ENCODE measurements around the gene RSPH6A. TPM values are rescaled to one million over a fixed set of nuclear protein-coding genes. Genes with fewer than 3 reads are reported as not detected.

The RSPH6A gene
- total and polyA plus RNA-seq, 2 of the 13 experiments (the other 11 are each of a cell fraction or from before 2014, with no cell fraction given) = 0.07 TPM; not detected in 1

GRCh38 chr19:45768984-45769782, 45.9 kb downstream of the RSPH6A start, which contains the start of gene SIX5 (continued):
- TF ChIP-seq ZNF703 (CRISPR knock-in tag; IDR thresholded peaks at IDR 0.05; ENCODE audit: borderline replicate concordance) (no peak), RARG (CRISPR knock-in tag; IDR thresholded peaks at IDR 0.05; ENCODE audit: low read depth) (no peak), MBNL3 (CRISPR knock-in tag; conservative IDR thresholded peaks at IDR 0.05) (no peak), ESRRA (CRISPR knock-in tag; IDR thresholded peaks at IDR 0.05; ENCODE audit: low read depth) (no peak; the same call in 1 of the 2 replicates), ZNF282 (IDR thresholded peaks at IDR 0.05; ENCODE audit: partially characterized antibody) (no peak), GPBP1L1 (CRISPR knock-in tag; IDR thresholded peaks at IDR 0.05) (no peak)
- TF ChIP-seq, protein P1, sequence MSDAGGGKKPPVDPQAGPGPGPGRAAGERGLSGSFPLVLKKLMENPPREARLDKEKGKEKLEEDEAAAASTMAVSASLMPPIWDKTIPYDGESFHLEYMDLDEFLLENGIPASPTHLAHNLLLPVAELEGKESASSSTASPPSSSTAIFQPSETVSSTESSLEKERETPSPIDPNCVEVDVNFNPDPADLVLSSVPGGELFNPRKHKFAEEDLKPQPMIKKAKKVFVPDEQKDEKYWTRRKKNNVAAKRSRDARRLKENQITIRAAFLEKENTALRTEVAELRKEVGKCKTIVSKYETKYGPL (CRISPR knock-in tag; IDR thresholded peaks at IDR 0.05) = peak; percentile 38; the same call in 1 of the 2 replicates
- TF ChIP-seq, protein P2, sequence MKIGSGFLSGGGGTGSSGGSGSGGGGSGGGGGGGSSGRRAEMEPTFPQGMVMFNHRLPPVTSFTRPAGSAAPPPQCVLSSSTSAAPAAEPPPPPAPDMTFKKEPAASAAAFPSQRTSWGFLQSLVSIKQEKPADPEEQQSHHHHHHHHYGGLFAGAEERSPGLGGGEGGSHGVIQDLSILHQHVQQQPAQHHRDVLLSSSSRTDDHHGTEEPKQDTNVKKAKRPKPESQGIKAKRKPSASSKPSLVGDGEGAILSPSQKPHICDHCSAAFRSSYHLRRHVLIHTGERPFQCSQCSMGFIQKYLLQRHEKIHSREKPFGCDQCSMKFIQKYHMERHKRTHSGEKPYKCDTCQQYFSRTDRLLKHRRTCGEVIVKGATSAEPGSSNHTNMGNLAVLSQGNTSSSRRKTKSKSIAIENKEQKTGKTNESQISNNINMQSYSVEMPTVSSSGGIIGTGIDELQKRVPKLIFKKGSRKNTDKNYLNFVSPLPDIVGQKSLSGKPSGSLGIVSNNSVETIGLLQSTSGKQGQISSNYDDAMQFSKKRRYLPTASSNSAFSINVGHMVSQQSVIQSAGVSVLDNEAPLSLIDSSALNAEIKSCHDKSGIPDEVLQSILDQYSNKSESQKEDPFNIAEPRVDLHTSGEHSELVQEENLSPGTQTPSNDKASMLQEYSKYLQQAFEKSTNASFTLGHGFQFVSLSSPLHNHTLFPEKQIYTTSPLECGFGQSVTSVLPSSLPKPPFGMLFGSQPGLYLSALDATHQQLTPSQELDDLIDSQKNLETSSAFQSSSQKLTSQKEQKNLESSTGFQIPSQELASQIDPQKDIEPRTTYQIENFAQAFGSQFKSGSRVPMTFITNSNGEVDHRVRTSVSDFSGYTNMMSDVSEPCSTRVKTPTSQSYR (CRISPR knock-in tag; IDR thresholded peaks at IDR 0.05; ENCODE audit: borderline replicate concordance) = peak; percentile 91
- TF ChIP-seq, protein P3, sequence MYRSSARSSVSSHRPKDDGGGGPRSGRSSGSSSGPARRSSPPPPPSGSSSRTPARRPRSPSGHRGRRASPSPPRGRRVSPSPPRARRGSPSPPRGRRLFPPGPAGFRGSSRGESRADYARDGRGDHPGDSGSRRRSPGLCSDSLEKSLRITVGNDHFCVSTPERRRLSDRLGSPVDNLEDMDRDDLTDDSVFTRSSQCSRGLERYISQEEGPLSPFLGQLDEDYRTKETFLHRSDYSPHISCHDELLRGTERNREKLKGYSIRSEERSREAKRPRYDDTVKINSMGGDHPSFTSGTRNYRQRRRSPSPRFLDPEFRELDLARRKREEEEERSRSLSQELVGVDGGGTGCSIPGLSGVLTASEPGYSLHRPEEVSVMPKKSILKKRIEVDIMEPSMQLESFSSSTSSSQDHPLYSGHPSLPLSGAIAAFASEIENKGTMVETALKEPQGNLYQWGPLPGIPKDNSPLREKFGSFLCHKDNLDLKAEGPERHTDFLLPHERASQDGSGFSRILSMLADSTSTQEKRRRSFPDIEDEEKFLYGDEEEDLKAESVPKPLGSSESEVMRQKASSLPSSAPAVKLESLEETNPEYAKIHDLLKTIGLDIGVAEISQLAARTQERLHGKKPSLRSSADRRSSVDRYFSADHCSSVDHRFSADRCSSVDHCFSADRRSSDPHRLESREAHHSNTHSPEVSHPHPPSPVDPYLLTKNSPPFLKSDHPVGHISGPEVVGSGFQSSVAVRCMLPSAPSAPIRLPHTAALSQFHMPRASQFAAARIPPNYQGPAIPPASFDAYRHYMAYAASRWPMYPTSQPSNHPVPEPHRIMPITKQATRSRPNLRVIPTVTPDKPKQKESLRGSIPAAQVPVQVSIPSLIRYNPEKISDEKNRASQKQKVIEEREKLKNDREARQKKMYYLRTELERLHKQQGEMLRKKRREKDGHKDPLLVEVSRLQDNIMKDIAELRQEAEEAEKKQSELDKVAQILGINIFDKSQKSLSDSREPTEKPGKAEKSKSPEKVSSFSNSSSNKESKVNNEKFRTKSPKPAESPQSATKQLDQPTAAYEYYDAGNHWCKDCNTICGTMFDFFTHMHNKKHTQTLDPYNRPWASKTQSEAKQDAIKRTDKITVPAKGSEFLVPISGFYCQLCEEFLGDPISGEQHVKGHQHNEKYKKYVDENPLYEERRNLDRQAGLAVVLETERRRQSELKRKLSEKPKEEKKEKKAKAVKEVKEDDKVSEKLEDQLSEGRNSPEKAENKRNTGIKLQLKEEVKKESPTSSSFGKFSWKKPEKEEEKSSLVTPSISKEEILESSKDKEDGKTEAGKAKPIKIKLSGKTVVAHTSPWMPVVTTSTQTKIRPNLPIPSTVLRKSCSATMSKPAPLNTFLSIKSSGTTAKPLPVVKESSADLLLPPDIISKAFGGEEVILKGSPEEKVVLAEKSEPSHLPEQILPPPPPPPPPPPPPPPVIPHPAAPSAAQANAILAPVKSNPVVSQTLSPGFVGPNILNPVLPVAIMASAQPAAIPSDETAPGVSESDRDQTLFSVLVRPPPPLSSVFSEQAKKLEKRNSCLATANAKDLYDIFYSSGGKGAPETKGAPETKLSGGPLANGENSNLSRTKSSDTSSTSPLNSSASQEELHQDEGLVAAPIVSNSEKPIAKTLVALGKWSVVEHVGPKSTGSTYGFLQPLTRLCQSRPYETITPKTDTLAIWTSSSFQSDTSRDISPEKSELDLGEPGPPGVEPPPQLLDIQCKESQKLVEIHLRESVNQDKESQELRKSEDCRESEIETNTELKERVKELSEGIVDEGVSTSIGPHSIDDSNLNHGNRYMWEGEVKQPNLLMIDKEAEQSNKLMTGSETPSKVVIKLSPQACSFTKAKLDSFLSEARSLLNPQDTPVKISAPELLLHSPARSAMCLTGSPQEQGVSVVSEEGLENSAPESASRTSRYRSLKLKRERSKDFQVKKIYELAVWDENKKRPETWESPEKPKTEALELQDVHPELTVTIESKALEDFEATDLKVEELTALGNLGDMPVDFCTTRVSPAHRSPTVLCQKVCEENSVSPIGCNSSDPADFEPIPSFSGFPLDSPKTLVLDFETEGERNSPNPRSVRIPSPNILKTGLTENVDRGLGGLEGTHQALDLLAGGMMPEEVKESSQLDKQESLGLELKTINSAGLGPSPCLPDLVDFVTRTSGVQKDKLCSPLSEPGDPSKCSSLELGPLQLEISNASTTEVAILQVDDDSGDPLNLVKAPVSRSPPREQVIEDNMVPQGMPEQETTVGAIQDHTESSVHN (CRISPR knock-in tag; IDR thresholded peaks at IDR 0.05) = no peak
- TF ChIP-seq, protein P4, sequence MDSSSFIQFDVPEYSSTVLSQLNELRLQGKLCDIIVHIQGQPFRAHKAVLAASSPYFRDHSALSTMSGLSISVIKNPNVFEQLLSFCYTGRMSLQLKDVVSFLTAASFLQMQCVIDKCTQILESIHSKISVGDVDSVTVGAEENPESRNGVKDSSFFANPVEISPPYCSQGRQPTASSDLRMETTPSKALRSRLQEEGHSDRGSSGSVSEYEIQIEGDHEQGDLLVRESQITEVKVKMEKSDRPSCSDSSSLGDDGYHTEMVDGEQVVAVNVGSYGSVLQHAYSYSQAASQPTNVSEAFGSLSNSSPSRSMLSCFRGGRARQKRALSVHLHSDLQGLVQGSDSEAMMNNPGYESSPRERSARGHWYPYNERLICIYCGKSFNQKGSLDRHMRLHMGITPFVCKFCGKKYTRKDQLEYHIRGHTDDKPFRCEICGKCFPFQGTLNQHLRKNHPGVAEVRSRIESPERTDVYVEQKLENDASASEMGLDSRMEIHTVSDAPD (CRISPR knock-in tag; IDR thresholded peaks at IDR 0.05) = no peak
- TF ChIP-seq, protein P5, sequence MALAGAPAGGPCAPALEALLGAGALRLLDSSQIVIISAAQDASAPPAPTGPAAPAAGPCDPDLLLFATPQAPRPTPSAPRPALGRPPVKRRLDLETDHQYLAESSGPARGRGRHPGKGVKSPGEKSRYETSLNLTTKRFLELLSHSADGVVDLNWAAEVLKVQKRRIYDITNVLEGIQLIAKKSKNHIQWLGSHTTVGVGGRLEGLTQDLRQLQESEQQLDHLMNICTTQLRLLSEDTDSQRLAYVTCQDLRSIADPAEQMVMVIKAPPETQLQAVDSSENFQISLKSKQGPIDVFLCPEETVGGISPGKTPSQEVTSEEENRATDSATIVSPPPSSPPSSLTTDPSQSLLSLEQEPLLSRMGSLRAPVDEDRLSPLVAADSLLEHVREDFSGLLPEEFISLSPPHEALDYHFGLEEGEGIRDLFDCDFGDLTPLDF (CRISPR knock-in tag; IDR thresholded peaks at IDR 0.05) = peak; percentile 85; the same call in 1 of the 2 replicates

Data from HepG2 (cell line).